CD4-positive, alpha-beta T cell (primary cell): ENCODE data around the gene RCAN3. TPM values are rescaled to one million over a fixed set of nuclear protein-coding genes. Genes with fewer than 3 reads are reported as not detected.

Experiments used
- ATAC-seq: fragments of 200-7000 bp; cut with Tn5 transposase; one replicate; pipeline ENCODE4 v1.10.0; 2022; ENCODE audit warnings: mild to moderate bottlenecking; ENCODE audit not compliant: poor library complexity
- CTCF ChIA-PET: fragments of 350-600 bp; sonication (Branson Sonifier 250); formaldehyde crosslinking; loops from one replicate; lab custom pipeline; 2021; ENCODE audit warnings: antibody characterized with exemption, inconsistent platforms; lab: Charles Lee
- POLR2A ChIA-PET: fragments of 350-600 bp; sonication (Branson Sonifier 250); formaldehyde crosslinking; loops from one replicate; lab custom pipeline; 2021; ENCODE audit warnings: antibody characterized with exemption, inconsistent platforms; lab: Charles Lee
- DNase-seq, 14 experiments: peaks; one replicate each; pipeline ENCODE4 v3.0.0-alpha.2; 2013 to 2020; ENCODE audit warnings: mixed read lengths in 2 of 14
- H3K27ac ChIP-seq, 2 donors: one replicate each; pipeline versions ENCODE4 v1.5.1 to v1.7.0; 2013; ENCODE audit warnings: low read length in 2 of 2, low read depth in 1 of 2, mild to moderate bottlenecking in 1 of 2
- H3K27me3 ChIP-seq, 2 experiments: 1 replicate in 1 of 2; 2 replicates in 1 of 2; pipeline versions ENCODE4 v1.6.1 to v1.7.0; 2013; ENCODE audit warnings: low read length in 2 of 2, control low read depth in 1 of 2, mild to moderate bottlenecking in 1 of 2, moderate library complexity in 1 of 2; ENCODE audit not compliant: insufficient read depth in 2 of 2, control insufficient read depth in 1 of 2
- H3K36me3 ChIP-seq: one replicate; pipeline ENCODE4 v1.6.1; 2013; ENCODE audit warnings: low read length, control low read depth; ENCODE audit not compliant: insufficient read depth
- H3K4me1 ChIP-seq: one replicate; pipeline ENCODE4 v1.6.1; 2013; ENCODE audit warnings: low read length, control low read depth; ENCODE audit not compliant: insufficient read depth
- H3K4me3 ChIP-seq: one replicate; pipeline ENCODE4 v1.5.1; 2013; ENCODE audit warnings: mild to moderate bottlenecking, low read length, moderate library complexity
- H3K9me3 ChIP-seq, 2 experiments: 1 replicate in 1 of 2; 2 replicates in 1 of 2; pipeline versions ENCODE4 v1.6.1 to v1.7.0; 2013; ENCODE audit warnings: low read length in 2 of 2, mild to moderate bottlenecking in 2 of 2, control low read depth in 1 of 2, moderate library complexity in 1 of 2; ENCODE audit not compliant: control insufficient read depth in 1 of 2, insufficient read depth in 1 of 2
- H3K27ac Mint-ChIP-seq: one replicate; pipeline ENCODE4 v1.8.0; 2020; ENCODE audit warnings: mixed read lengths
- H3K27me3 Mint-ChIP-seq: one replicate; pipeline ENCODE4 v1.8.0; 2021; ENCODE audit warnings: mixed read lengths
- H3K36me3 Mint-ChIP-seq: one replicate; pipeline ENCODE4 v1.8.0; 2021; ENCODE audit warnings: low read depth, mixed read lengths
- H3K4me1 Mint-ChIP-seq: one replicate; pipeline ENCODE4 v1.8.0; 2021; ENCODE audit warnings: low read depth, mixed read lengths
- H3K4me3 Mint-ChIP-seq: one replicate; pipeline ENCODE4 v1.8.0; 2020; ENCODE audit warnings: mild to moderate bottlenecking, mixed read lengths
- H3K9me3 Mint-ChIP-seq: one replicate; pipeline ENCODE4 v1.8.0; 2020; ENCODE audit warnings: mixed read lengths
- CTCF ChIP-seq: fragments of 200-600 bp; IDR thresholded peaks from one replicate; pipeline ENCODE4 v1.8.0; 2022; ENCODE audit warnings: antibody characterized with exemption, mild to moderate bottlenecking
- intact Hi-C, 2 experiments: fragments of 100-400 bp; cut with DNase I in 1 of 2; cut with micrococcal nuclease in 1 of 2; formaldehyde crosslinking; loops; one replicate each; pipeline versions ENCODE4 v1.15.1 to v1.9.0; 2023 to 2025; cut with DNase I, micrococcal nuclease
- total RNA-seq, 174 experiments: library from RNA in 2 of 174; stranded (reverse) in 2 of 174; gene quantifications; one replicate each; pipeline ENCODE4 v1.2.3 and lab custom pipeline; 2021 to 2026

RCAN3 gene
- total RNA-seq, 2 experiments from 2014 or later = 185 to 191 TPM

GRCh38 chr1:24493785-24494184 is 8.9 kb upstream of the RCAN3 start:
- Mint-ChIP-seq H3K9me3 (peaks cover 2% of the 10 kb centered on the region), H3K4me1 (peaks cover 31% of the 10 kb centered on the region), H3K27me3 (no peaks in the 10 kb centered on the region), H3K36me3 (peaks cover 11% of the 10 kb centered on the region), H3K27ac (no peak overlapping the region), H3K4me3 (no peak overlapping the region)
- DNase-seq (no peak), ATAC-seq (no peak)
- POLR2A ChIA-PET = interaction anchor here (1.4 to 16.4 kb wide), 2 partner anchors 11 to 13 kb away, joined by 3 to 692 read pairs; partner anchors contain the start of gene RCAN3
- Histone ChIP-seq H3K27ac (no peak overlapping the region), H3K9me3 (peaks cover 0 to 8% of the 10 kb centered on the region in 2 experiments), H3K36me3 (peaks cover 7% of the 10 kb centered on the region), H3K4me3 (no peak overlapping the region), H3K4me1 (peaks cover 8% of the 10 kb centered on the region), H3K27me3 (no peaks in the 10 kb centered on the region)
- CTCF ChIA-PET = no interaction called here
- intact Hi-C loops = no loop called here
- no peak for TF ChIP-seq CTCF

GRCh38 chr1:24498589-24498988 is 4.0 kb upstream of the RCAN3 start:
- Mint-ChIP-seq H3K27ac (no peak overlapping the region), H3K9me3 (no peaks in the 10 kb centered on the region), H3K4me3 (no peak overlapping the region), H3K27me3 (no peaks in the 10 kb centered on the region), H3K36me3 (peaks cover 17% of the 10 kb centered on the region), H3K4me1 (peaks cover 46% of the 10 kb centered on the region)
- no peak overlapping the region for H3K4me3 ChIP-seq
- H3K4me1 ChIP-seq = peaks cover 32% of the 10 kb centered on the region
- no peaks in the 10 kb centered on the region for H3K9me3 ChIP-seq
- ATAC-seq (no peak), DNase-seq (peak in 1 of 14 experiments; percentile 48)
- TF ChIP-seq CTCF = no peak
- no peaks in the 10 kb centered on the region for H3K36me3 ChIP-seq
- no peak overlapping the region for H3K27ac ChIP-seq
- intact Hi-C loops = no loop called here
- no peaks in the 10 kb centered on the region for H3K27me3 ChIP-seq
- ChIA-PET POLR2A (interaction anchor here (13.8 to 14.4 kb wide), 2 partner anchors 12 to 83 kb away, joined by 205 to 692 read pairs; partner anchors contain the start of genes NIPAL3 and STPG1), CTCF (no interaction called here)

GRCh38 chr1:24500448-24501048 is 2.1 kb upstream of the RCAN3 start:
- H3K27me3 Mint-ChIP-seq = no peaks in the 10 kb centered on the region
- TF ChIP-seq CTCF = no peak
- POLR2A ChIA-PET = interaction anchor here (0.6 to 14.4 kb wide), 9 partner anchors 14 to 127 kb away, joined by 3 to 692 read pairs (median 16); partner anchors contain the start of genes NIPAL3 and STPG1
- Histone ChIP-seq H3K9me3 (no peaks in the 10 kb centered on the region), H3K27me3 (no peaks in the 10 kb centered on the region), H3K36me3 (no peaks in the 10 kb centered on the region), H3K4me1 (peaks cover 40% of the 10 kb centered on the region), H3K4me3 (no peak overlapping the region), H3K27ac (peak overlapping the region in 1 of 2 donors; percentile 97)
- intact Hi-C loops = loop anchor here in 1 of 2 experiments (1.0 to 5.0 kb wide), 3 partner anchors 18 to 142 kb away; partner anchors contain the start of genes NIPAL3 and SRRM1
- H3K36me3 Mint-ChIP-seq = peaks cover 32% of the 10 kb centered on the region
- peak overlapping the region; percentile 90 for H3K27ac Mint-ChIP-seq
- H3K9me3 Mint-ChIP-seq = no peaks in the 10 kb centered on the region
- H3K4me3 Mint-ChIP-seq = peak overlapping the region; percentile 42
- no peak for ATAC-seq
- CTCF ChIA-PET = interaction anchor here (1.3 to 3.3 kb wide), 7 partner anchors 9 to 85 kb away, joined by 3 to 13 read pairs (median 8); partner anchors contain the start of gene NIPAL3
- no peak for DNase-seq
- peaks cover 60% of the 10 kb centered on the region for H3K4me1 Mint-ChIP-seq
